Measurements from ENCODE around the gene KLK11. TPM values are rescaled to one million over a fixed set of nuclear protein-coding genes. Genes with fewer than 3 reads are reported as not detected.

The KLK11 gene
- total and polyA plus RNA-seq, 10 of the 15 experiments (the other 5 are each of a cell fraction or from before 2014, with no cell fraction given), result not detected

DNA sequence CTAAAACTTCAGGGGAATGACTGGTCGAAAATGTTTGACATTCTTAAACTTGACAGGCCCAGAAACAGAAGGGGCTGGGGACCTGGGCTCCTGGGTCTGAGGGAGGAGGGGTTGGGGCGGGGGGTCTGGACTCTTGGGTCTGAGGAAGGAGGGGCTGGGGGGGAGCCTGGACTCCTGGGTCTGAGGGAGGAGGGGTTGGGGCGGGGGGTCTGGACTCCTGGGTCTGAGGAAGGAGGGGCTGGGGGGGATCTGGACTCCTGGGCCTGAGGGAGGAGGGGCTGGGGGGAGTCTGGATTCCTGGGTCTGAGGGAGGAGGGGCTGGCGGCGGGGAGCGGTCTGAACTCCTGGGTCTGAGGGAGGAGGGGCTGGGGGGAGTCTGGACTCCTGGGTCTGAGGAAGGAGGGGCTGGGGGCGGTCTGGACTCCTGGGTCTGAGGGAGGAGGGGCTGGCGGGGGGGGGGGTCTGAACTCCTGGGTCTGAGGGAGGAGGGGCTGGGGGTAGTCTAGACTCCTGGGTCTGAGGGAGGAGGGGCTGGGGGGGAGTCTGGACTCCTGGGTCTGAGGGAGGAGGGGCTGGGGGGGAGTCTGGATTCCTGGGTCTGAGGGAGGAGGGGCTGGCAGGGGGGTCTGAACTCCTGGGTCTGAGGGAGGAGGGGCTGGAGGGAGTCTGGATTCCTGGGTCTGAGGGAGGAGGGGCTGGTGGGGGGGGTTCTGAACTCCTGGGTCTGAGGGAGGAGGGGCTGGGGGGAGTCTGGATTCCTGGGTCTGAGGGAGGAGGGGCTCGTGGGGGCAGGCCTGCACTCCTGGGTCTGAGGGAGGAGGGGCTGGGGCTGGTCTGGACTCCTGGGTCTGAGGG, 51.5 kb downstream of the KLK11 start:
- no peak overlapping the region for H3K27ac ChIP-seq (ENCODE audit: control insufficient read depth, insufficient read depth)
- intact Hi-C loops (cut with micrococcal nuclease; ENCODE audit: unreplicated experiment) (no loop called here), in situ Hi-C loops (cut with MboI) (no loop called here)
- H3K36me3 ChIP-seq (ENCODE audit: control insufficient read depth in 2 of 2, insufficient read depth in 2 of 2, low read length in 1 of 2), result no peaks in the 10 kb centered on the region
- WGBS (ENCODE audit: insufficient coverage, insufficient replicate concordance, low lambda C conversion rate, missing lambda C conversion rate), result 0% methylated on average over 1 of the region's 9 CpGs
- no peak for DNase-seq (ENCODE audit: low read depth, low spot score)
- no peak for TF ChIP-seq SREBF2 (IDR thresholded peaks at IDR 0.05; ENCODE audit: low read length)
- no peak overlapping the region for H3K4me3 ChIP-seq
- no TSS peak for BruUV-seq (replicated peaks)
- H3K4me2 ChIP-seq (ENCODE audit: control insufficient read depth, insufficient read depth), result no peak overlapping the region
- ChIA-PET RAD21 (ENCODE audit: unreplicated experiment) (no interaction called here), POLR2A (no interaction called here), CTCF (interaction anchor here (1.8 kb wide), 1 partner anchor 11 kb away, joined by 4 read pairs; no protein-coding TSS in a partner anchor), SMC1A (ENCODE audit: uncharacterized antibody, unreplicated experiment) (no interaction called here)
- no peaks in the 10 kb centered on the region for H4K20me1 ChIP-seq (ENCODE audit: control insufficient read depth, insufficient read depth)
- no peak for FAIRE-seq
- H3K27me3 ChIP-seq (replicated peaks in 1 of 2; ENCODE audit: control insufficient read depth in 2 of 2, insufficient read depth in 2 of 2, low read length in 1 of 2), result peaks cover 0 to 2% of the 10 kb centered on the region in 2 experiments; a peak in 2 of 4 replicates
- no peaks in the 10 kb centered on the region for H3K79me2 ChIP-seq (ENCODE audit: control insufficient read depth, insufficient read depth, low read length)
- H3K9ac ChIP-seq (ENCODE audit: control insufficient read depth, insufficient read depth, low read length), result no peak overlapping the region
- H3K4me1 ChIP-seq (ENCODE audit: control insufficient read depth, insufficient read depth, low read length), result no peaks in the 10 kb centered on the region
- no peak overlapping the region for H2AFZ ChIP-seq (ENCODE audit: control insufficient read depth, low read depth, low read length)
- no peak for ATAC-seq
- H3K9me3 ChIP-seq (replicated peaks; ENCODE audit: control insufficient read depth, insufficient read depth, low read length), result no peaks in the 10 kb centered on the region

DNA sequence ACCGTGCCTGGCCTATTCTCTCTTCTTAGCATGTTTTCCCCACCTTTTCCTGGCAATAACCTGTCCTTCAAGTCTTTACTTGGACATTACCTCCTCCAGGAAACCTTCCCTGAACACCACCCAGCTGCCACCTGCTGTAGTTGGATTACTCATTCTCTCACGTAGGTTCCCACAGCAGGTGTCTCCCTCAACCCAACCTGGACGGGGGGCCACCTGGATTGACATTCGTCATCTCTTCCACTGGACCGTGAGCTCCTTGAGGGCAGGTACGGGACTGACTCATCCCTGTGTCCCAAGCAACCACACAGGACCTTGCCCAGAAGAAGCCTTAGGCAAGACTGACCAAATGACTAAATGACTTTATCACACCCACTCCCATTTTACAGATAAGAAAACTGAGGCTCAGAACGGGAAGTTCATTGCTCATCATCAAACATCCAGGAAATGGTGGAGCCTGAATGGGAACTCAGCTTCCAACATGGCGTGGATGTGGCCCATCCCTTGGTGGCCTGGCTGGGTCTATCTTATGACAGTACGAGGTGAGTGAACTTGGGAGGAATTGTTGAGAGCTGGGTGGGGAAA, 53.5 kb downstream of the KLK11 start:
- no TSS peak for BruUV-seq (replicated peaks)
- ATAC-seq (no peak), DNase-seq (ENCODE audit: low read depth, low spot score) (no peak), FAIRE-seq (no peak)
- peaks cover 2% of the 10 kb centered on the region in 2 experiments; a peak in 2 of 4 replicates for H3K27me3 ChIP-seq (replicated peaks in 1 of 2; ENCODE audit: control insufficient read depth in 2 of 2, insufficient read depth in 2 of 2, low read length in 1 of 2)
- no peaks in the 10 kb centered on the region for H3K36me3 ChIP-seq (ENCODE audit: control insufficient read depth in 2 of 2, insufficient read depth in 2 of 2, low read length in 1 of 2)
- intact Hi-C loops (cut with micrococcal nuclease; ENCODE audit: unreplicated experiment), result no loop called here
- no peaks in the 10 kb centered on the region for H4K20me1 ChIP-seq (ENCODE audit: control insufficient read depth, insufficient read depth)
- RAD21 ChIA-PET (ENCODE audit: unreplicated experiment), result no interaction called here
- TF ChIP-seq EED (IDR thresholded peaks at IDR 0.05; ENCODE audit: low read depth) (no peak), HCFC1 (IDR thresholded peaks at IDR 0.05; ENCODE audit: low read length) (no peak), CHD1 (IDR thresholded peaks at IDR 0.05; ENCODE audit: low read depth, low read length) (no peak), TCF7 (IDR thresholded peaks at IDR 0.05; ENCODE audit: borderline replicate concordance) (no peak)
- TF ChIP-seq, protein P1, sequence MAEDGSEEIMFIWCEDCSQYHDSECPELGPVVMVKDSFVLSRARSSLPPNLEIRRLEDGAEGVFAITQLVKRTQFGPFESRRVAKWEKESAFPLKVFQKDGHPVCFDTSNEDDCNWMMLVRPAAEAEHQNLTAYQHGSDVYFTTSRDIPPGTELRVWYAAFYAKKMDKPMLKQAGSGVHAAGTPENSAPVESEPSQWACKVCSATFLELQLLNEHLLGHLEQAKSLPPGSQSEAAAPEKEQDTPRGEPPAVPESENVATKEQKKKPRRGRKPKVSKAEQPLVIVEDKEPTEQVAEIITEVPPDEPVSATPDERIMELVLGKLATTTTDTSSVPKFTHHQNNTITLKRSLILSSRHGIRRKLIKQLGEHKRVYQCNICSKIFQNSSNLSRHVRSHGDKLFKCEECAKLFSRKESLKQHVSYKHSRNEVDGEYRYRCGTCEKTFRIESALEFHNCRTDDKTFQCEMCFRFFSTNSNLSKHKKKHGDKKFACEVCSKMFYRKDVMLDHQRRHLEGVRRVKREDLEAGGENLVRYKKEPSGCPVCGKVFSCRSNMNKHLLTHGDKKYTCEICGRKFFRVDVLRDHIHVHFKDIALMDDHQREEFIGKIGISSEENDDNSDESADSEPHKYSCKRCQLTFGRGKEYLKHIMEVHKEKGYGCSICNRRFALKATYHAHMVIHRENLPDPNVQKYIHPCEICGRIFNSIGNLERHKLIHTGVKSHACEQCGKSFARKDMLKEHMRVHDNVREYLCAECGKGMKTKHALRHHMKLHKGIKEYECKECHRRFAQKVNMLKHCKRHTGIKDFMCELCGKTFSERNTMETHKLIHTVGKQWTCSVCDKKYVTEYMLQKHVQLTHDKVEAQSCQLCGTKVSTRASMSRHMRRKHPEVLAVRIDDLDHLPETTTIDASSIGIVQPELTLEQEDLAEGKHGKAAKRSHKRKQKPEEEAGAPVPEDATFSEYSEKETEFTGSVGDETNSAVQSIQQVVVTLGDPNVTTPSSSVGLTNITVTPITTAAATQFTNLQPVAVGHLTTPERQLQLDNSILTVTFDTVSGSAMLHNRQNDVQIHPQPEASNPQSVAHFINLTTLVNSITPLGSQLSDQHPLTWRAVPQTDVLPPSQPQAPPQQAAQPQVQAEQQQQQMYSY (CRISPR knock-in tag; IDR thresholded peaks at IDR 0.05), result no peak
- no peaks in the 10 kb centered on the region for H3K79me2 ChIP-seq (ENCODE audit: control insufficient read depth, insufficient read depth, low read length)
- H3K4me1 ChIP-seq (ENCODE audit: control insufficient read depth, insufficient read depth, low read length), result no peaks in the 10 kb centered on the region
- H3K9me3 ChIP-seq (replicated peaks; ENCODE audit: control insufficient read depth, insufficient read depth, low read length), result no peaks in the 10 kb centered on the region
- SMC1A ChIA-PET (ENCODE audit: uncharacterized antibody, unreplicated experiment), result no interaction called here
- no peak overlapping the region for H3K27ac ChIP-seq (ENCODE audit: control insufficient read depth, insufficient read depth)
- no peak overlapping the region for H3K9ac ChIP-seq (ENCODE audit: control insufficient read depth, insufficient read depth, low read length)
- H3K4me2 ChIP-seq (ENCODE audit: control insufficient read depth, insufficient read depth), result no peak overlapping the region
- WGBS (ENCODE audit: insufficient coverage, insufficient replicate concordance, low lambda C conversion rate, missing lambda C conversion rate), result 12% methylated on average over 9 of the region's 9 CpGs
- H2AFZ ChIP-seq (ENCODE audit: control insufficient read depth, low read depth, low read length), result no peak overlapping the region
- no peak overlapping the region for H3K4me3 ChIP-seq
- in situ Hi-C loops (cut with MboI), result no loop called here
- POLR2A ChIA-PET, result no interaction called here
- CTCF ChIA-PET, result interaction anchor here (1.8 kb wide), 1 partner anchor 13 kb away, joined by 4 read pairs; no protein-coding TSS in a partner anchor
